Endothelial cell of umbilical vein (primary cell): ENCODE data around the gene FADS2. TPM values are rescaled to one million over a fixed set of nuclear protein-coding genes. Genes with fewer than 3 reads are reported as not detected.

ENCODE experiments used
- BruUV-seq: library from RNA; stranded (reverse); fragments of 400-500 nt; replicated peaks from 2 replicates; lab custom pipeline; 2021; lab: Mats Ljungman, UMichigan
- CTCF ChIA-PET: fragments of 300-600, 350-600 bp; sonication (Branson Sonifier 250); formaldehyde crosslinking; loops from one replicate; lab custom pipeline; 2021; ENCODE audit warnings: antibody characterized with exemption, inconsistent platforms; lab: Charles Lee
- POLR2A ChIA-PET: fragments of 300-600, 350-600 bp; sonication (Branson Sonifier 250); formaldehyde crosslinking; loops from one replicate; lab custom pipeline; 2021; ENCODE audit warnings: antibody characterized with exemption, inconsistent platforms; lab: Charles Lee
- DNase-seq: peaks from one replicate; pipeline ENCODE4 v3.0.0-alpha.2; 2011; ENCODE audit warnings: low read depth, low spot score
- FAIRE-seq: peaks from 2 replicates; lab custom pipeline; 2011; peaks lifted over from hg19 to GRCh38; lab: Jason Lieb, UNC
- H2AFZ ChIP-seq: 2 replicates; pipeline ENCODE4 v1.6.0; 2012; ENCODE audit warnings: low read depth, low read length, control low read depth, inconsistent platforms
- H3K27ac ChIP-seq: 2 replicates; pipeline ENCODE4 v1.5.1; 2011; ENCODE audit warnings: low read depth, mild to moderate bottlenecking, control low read depth, low read length, moderate library complexity; ENCODE audit not compliant: insufficient read depth
- H3K27me3 ChIP-seq, 2 experiments: 2 replicates each; pipeline versions ENCODE4 v1.6.0 to v1.6.1; 2011; ENCODE audit warnings: low read length in 2 of 2, mixed read lengths in 1 of 2; ENCODE audit not compliant: control insufficient read depth in 2 of 2, insufficient read depth in 2 of 2
- H3K36me3 ChIP-seq, 2 experiments: 2 replicates in 1 of 2; 3 replicates in 1 of 2; pipeline ENCODE4 v1.5.1; 2011; ENCODE audit warnings: low read length in 2 of 2, mild to moderate bottlenecking in 1 of 2, moderate library complexity in 1 of 2; ENCODE audit not compliant: control insufficient read depth in 2 of 2, insufficient read depth in 2 of 2; ENCODE audit errors: extremely low read depth in 1 of 2
- H3K4me1 ChIP-seq: 3 replicates; pipeline ENCODE4 v1.5.1; 2011; ENCODE audit warnings: mild to moderate bottlenecking, low read length; ENCODE audit not compliant: control insufficient read depth, insufficient read depth; ENCODE audit errors: extremely low read depth
- H3K4me2 ChIP-seq: 2 replicates; pipeline ENCODE4 v1.6.1; 2011; ENCODE audit warnings: low read length, control low read depth, mixed read lengths; ENCODE audit not compliant: insufficient read depth
- H3K4me3 ChIP-seq, 3 experiments: fragments of 200-600 bp in 1 of 3; sonication (generic), shearing (Covaris generic) in 1 of 3; replicated peaks in 1 of 3; 2 replicates each; pipeline ENCODE4 v1.5.1; 2011 to 2016; ENCODE audit warnings: control low read depth in 3 of 3, low read length in 3 of 3, mild to moderate bottlenecking in 2 of 3, inconsistent platforms in 1 of 3, low read depth in 1 of 3, moderate library complexity in 1 of 3; ENCODE audit not compliant: insufficient read depth in 1 of 3
- H3K79me2 ChIP-seq: 2 replicates; pipeline ENCODE4 v1.6.0; 2012; ENCODE audit warnings: low read length, inconsistent platforms; ENCODE audit not compliant: control insufficient read depth, insufficient read depth
- H3K9ac ChIP-seq: replicated peaks from 2 replicates; pipeline ENCODE3; 2011; ENCODE audit warnings: low read length, control low read depth; ENCODE audit not compliant: insufficient read depth; ENCODE audit errors: extremely low read depth
- H3K9me1 ChIP-seq: replicated peaks from 3 replicates; pipeline ENCODE4 v1.6.0; 2011; ENCODE audit warnings: mild to moderate bottlenecking, low read length; ENCODE audit not compliant: control insufficient read depth, insufficient read depth; ENCODE audit errors: extremely low read depth
- H3K9me3 ChIP-seq: replicated peaks from 2 replicates; pipeline ENCODE4 v1.5.1; 2012; ENCODE audit warnings: low read length, inconsistent platforms; ENCODE audit not compliant: control insufficient read depth, insufficient read depth
- H4K20me1 ChIP-seq: replicated peaks from 2 replicates; pipeline ENCODE3; 2011; ENCODE audit warnings: mild to moderate bottlenecking, low read length; ENCODE audit not compliant: control insufficient read depth, insufficient read depth; ENCODE audit errors: extremely low read depth
- CTCF ChIP-seq, 2 donors: IDR thresholded peaks; 1 replicate in 1 of 2; 2 replicates in 1 of 2; pipeline ENCODE4 v1.5.1; 2011; ENCODE audit warnings: low read length in 2 of 2, mild to moderate bottlenecking in 2 of 2, moderate library complexity in 2 of 2, control low read depth in 1 of 2, inconsistent platforms in 1 of 2, low read depth in 1 of 2; ENCODE audit not compliant: insufficient read depth in 1 of 2; ENCODE audit errors: extremely low read depth in 1 of 2
- EZH2 ChIP-seq: IDR thresholded peaks from 2 replicates; pipeline ENCODE4 v1.6.1; 2012; ENCODE audit warnings: borderline replicate concordance, low read depth, mild to moderate bottlenecking, moderate library complexity, low read length, inconsistent platforms; ENCODE audit not compliant: severe bottlenecking
- GATA2 ChIP-seq: IDR thresholded peaks from 2 replicates; pipeline ENCODE4 v1.7.0; 2011; ENCODE audit warnings: low read depth, mild to moderate bottlenecking, moderate library complexity, mixed read lengths, low read length; ENCODE audit not compliant: insufficient read length, insufficient read depth
- JUN ChIP-seq: IDR thresholded peaks from 2 replicates; pipeline ENCODE4 v1.6.1; 2011; ENCODE audit warnings: borderline replicate concordance, low read depth; ENCODE audit not compliant: insufficient read length, insufficient read depth
- MYC ChIP-seq: IDR thresholded peaks from one replicate; pipeline ENCODE4 v1.6.1; 2011; ENCODE audit warnings: mild to moderate bottlenecking, low read depth, low read length
- dilution Hi-C: fragments of 300-500 bp; cut with MboI; formaldehyde crosslinking; loops from one replicate; pipeline ENCODE4 v1.15.0; 2019; ENCODE audit warnings: low sequenced_read_pairs; ENCODE audit not compliant: extremely low pct_ligation_motif_present
- intact Hi-C: fragments of 100-400 bp; cut with micrococcal nuclease; formaldehyde crosslinking; loops from one replicate; pipeline ENCODE4 v1.10.0; 2022
- polyA plus RNA-seq, 4 experiments: library from polyadenylated mRNA; depleted of rRNA in 3 of 4; stranded (reverse) in 3 of 4; unstranded in 1 of 4; fragments of >200 nt; gene quantifications; 2 replicates each; pipeline versions ENCODE4 v1.2.1 to v1.2.3, GENCODE V29; 2011 to 2012; ENCODE audit warnings: missing spikeins in 1 of 4
- total RNA-seq: library from RNA; stranded (reverse); gene quantifications from 2 replicates; pipeline ENCODE4 v1.2.3, GENCODE V29; 2021

FADS2 gene
- total and polyA plus RNA-seq, 2 donors (not counting 3 experiments of a cell fraction or from before 2014, with no cell fraction given) = 668 to 898 TPM

- no peak for FAIRE-seq
- no peaks in the 10 kb centered on the region for H4K20me1 ChIP-seq
- H3K27me3 ChIP-seq = no peaks in the 10 kb centered on the region
- CTCF ChIA-PET = interaction anchor here (0.9 to 6.6 kb wide), 9 partner anchors 8 to 235 kb away, joined by 4 to 127 read pairs (median 59); no protein-coding TSS in a partner anchor
- dilution Hi-C loops = no loop called here
- intact Hi-C loops = no loop called here
- BruUV-seq = no TSS peak
- DNase-seq = no peak
- TF ChIP-seq CTCF (IDR thresholded peaks at IDR 0.05; ENCODE audit: extremely low read depth in 1 of 2, insufficient read depth in 1 of 2, low read depth in 1 of 2, low read length in 2 of 2) (no peak), EZH2 (no peak), JUN (no peak), GATA2 (no peak), MYC (no peak)
- no peak overlapping the region for H3K27ac ChIP-seq
- POLR2A ChIA-PET = no interaction called here
- H3K9ac ChIP-seq = no peak overlapping the region
- peaks cover 12% of the 10 kb centered on the region for H3K4me1 ChIP-seq
- H3K9me3 ChIP-seq = no peaks in the 10 kb centered on the region
- no peaks in the 10 kb centered on the region for H3K79me2 ChIP-seq
- H3K9me1 ChIP-seq = no peaks in the 10 kb centered on the region
- H3K4me3 ChIP-seq = no peak overlapping the region
- no peak overlapping the region for H2AFZ ChIP-seq
- no peak overlapping the region for H3K4me2 ChIP-seq
- H3K36me3 ChIP-seq = peaks cover 0 to 14% of the 10 kb centered on the region in 2 experiments
These were observed 45.0 kb downstream of the FADS2 start for GRCh38 chr11:61872935-61873565.
